Liver (tissue), 3 donors: Measurements from ENCODE around the gene ABAT.

Source experiments
- ATF3 ChIP-seq: IDR thresholded peaks from 2 replicates; pipeline ENCODE4 v1.6.1; 2016; ENCODE audit warnings: antibody characterized with exemption
- CTCF ChIP-seq: fragments of 150-350 bp; IDR thresholded peaks from 2 replicates; pipeline ENCODE4 v1.5.1; 2017; ENCODE audit warnings: improper control_type of control experiment, low read depth, low read length; ENCODE audit not compliant: missing input control
- GABPA ChIP-seq, 2 donors: IDR thresholded peaks in 1 of 2; conservative IDR thresholded peaks in 1 of 2; 2 replicates each; pipeline ENCODE4 v1.6.1; 2016; ENCODE audit warnings: antibody characterized with exemption in 2 of 2, mild to moderate bottlenecking in 1 of 2, moderate library complexity in 1 of 2
- MAX ChIP-seq: IDR thresholded peaks from 2 replicates; pipeline ENCODE4 v1.6.1; 2016; ENCODE audit warnings: antibody characterized with exemption
- SP1 ChIP-seq: IDR thresholded peaks from 2 replicates; pipeline ENCODE4 v1.6.1; 2018; ENCODE audit warnings: antibody characterized with exemption, mild to moderate bottlenecking
- donor health status: healthy.
- donor health status: healthy.

- TF ChIP-seq CTCF, result no peak
- no peak for TF ChIP-seq SP1
- no peak for TF ChIP-seq GABPA (IDR thresholded peaks at IDR 0.05 in 1 of 2, conservative IDR thresholded peaks at IDR 0.05 in 1 of 2)
- no peak for TF ChIP-seq ATF3
- no peak for TF ChIP-seq MAX
These were observed 15.3 kb downstream of the ABAT start for GRCh38 chr16:8689686-8690085.
